Glutamatergic neuron (in vitro differentiated cells): ENCODE results near the gene PMP22. TPM values are rescaled to one million over a fixed set of nuclear protein-coding genes. Genes with fewer than 3 reads are reported as not detected.

ENCODE experiments used
- DNase-seq: peaks from one replicate; pipeline ENCODE4 v3.0.0; 2022
- H3K27ac Mint-ChIP-seq: one replicate; pipeline ENCODE4 v1.8.0; 2020; ENCODE audit warnings: mild to moderate bottlenecking, mixed read lengths, inconsistent platforms; ENCODE audit not compliant: unreplicated experiment
- H3K27me3 Mint-ChIP-seq: one replicate; pipeline ENCODE4 v1.8.0; 2020; ENCODE audit warnings: mild to moderate bottlenecking, moderate library complexity, mixed read lengths, inconsistent platforms; ENCODE audit not compliant: unreplicated experiment
- H3K36me3 Mint-ChIP-seq: one replicate; pipeline ENCODE4 v1.8.0; 2020; ENCODE audit warnings: mild to moderate bottlenecking, mixed read lengths, inconsistent platforms; ENCODE audit not compliant: unreplicated experiment
- H3K4me1 Mint-ChIP-seq: one replicate; pipeline ENCODE4 v1.8.0; 2020; ENCODE audit warnings: mild to moderate bottlenecking, low read depth, mixed read lengths, inconsistent platforms; ENCODE audit not compliant: unreplicated experiment
- H3K4me3 Mint-ChIP-seq: one replicate; pipeline ENCODE4 v1.8.0; 2020; ENCODE audit warnings: mild to moderate bottlenecking, mixed read lengths, inconsistent platforms; ENCODE audit not compliant: unreplicated experiment
- H3K9me3 Mint-ChIP-seq: one replicate; pipeline ENCODE4 v1.8.0; 2020; ENCODE audit warnings: mild to moderate bottlenecking, moderate library complexity, mixed read lengths, inconsistent platforms; ENCODE audit not compliant: unreplicated experiment
- CTCF ChIP-seq: fragments of 200-600 bp; sonication (generic); IDR thresholded peaks from one replicate; pipeline ENCODE4 v1.5.0; 2021; ENCODE audit not compliant: partially characterized antibody, unreplicated experiment
- total RNA-seq: library from RNA; stranded (reverse); fragmentation: NEBNext Ultra II Directional; extraction: Animal tissue kit (Norgen Biotek cat#: 25700); gene quantifications from one replicate; pipeline ENCODE4 v1.2.1, GENCODE V29; 2021; ENCODE audit not compliant: unreplicated experiment

Gene PMP22
- total RNA-seq, 1 donor from 2014 or later = 0.56 TPM

GRCh38 chr17:15278924-15279477, 13.9 kb upstream of the PMP22 start:
- no peaks in the 10 kb centered on the region for H3K27me3 Mint-ChIP-seq
- H3K36me3 Mint-ChIP-seq = peaks cover 5% of the 10 kb centered on the region
- no peaks in the 10 kb centered on the region for H3K4me1 Mint-ChIP-seq
- no peak overlapping the region for H3K4me3 Mint-ChIP-seq
- no peaks in the 10 kb centered on the region for H3K9me3 Mint-ChIP-seq
- no peak for TF ChIP-seq CTCF
- H3K27ac Mint-ChIP-seq = no peak overlapping the region
- no peak for DNase-seq

- no peak for DNase-seq
- H3K9me3 Mint-ChIP-seq = no peaks in the 10 kb centered on the region
- no peaks in the 10 kb centered on the region for H3K27me3 Mint-ChIP-seq
- peaks cover 5% of the 10 kb centered on the region for H3K36me3 Mint-ChIP-seq
- H3K4me3 Mint-ChIP-seq = no peak overlapping the region
- TF ChIP-seq CTCF = no peak
- no peaks in the 10 kb centered on the region for H3K4me1 Mint-ChIP-seq
- no peak overlapping the region for H3K27ac Mint-ChIP-seq
Measured at GRCh38 chr17:15278380-15278779, 13.3 kb upstream of the PMP22 start.

GRCh38 chr17:15274017-15274416, 8.9 kb upstream of the PMP22 start:
- no peaks in the 10 kb centered on the region for H3K9me3 Mint-ChIP-seq
- TF ChIP-seq CTCF = no peak
- no peak for DNase-seq
- H3K36me3 Mint-ChIP-seq = no peaks in the 10 kb centered on the region
- no peak overlapping the region for H3K27ac Mint-ChIP-seq
- H3K27me3 Mint-ChIP-seq = no peaks in the 10 kb centered on the region
- no peaks in the 10 kb centered on the region for H3K4me1 Mint-ChIP-seq
- no peak overlapping the region for H3K4me3 Mint-ChIP-seq

- H3K27me3 Mint-ChIP-seq = no peaks in the 10 kb centered on the region
- no peaks in the 10 kb centered on the region for H3K36me3 Mint-ChIP-seq
- no peaks in the 10 kb centered on the region for H3K9me3 Mint-ChIP-seq
- no peaks in the 10 kb centered on the region for H3K4me1 Mint-ChIP-seq
- H3K4me3 Mint-ChIP-seq = no peak overlapping the region
- no peak overlapping the region for H3K27ac Mint-ChIP-seq
- no peak for TF ChIP-seq CTCF
- DNase-seq = no peak
Measured at GRCh38 chr17:15273141-15273793, 8.1 kb upstream of the PMP22 start.

GRCh38 chr17:15271741-15272140, 6.6 kb upstream of the PMP22 start:
- Mint-ChIP-seq H3K4me3 (no peak overlapping the region), H3K36me3 (no peaks in the 10 kb centered on the region), H3K4me1 (no peaks in the 10 kb centered on the region), H3K9me3 (no peaks in the 10 kb centered on the region), H3K27me3 (no peaks in the 10 kb centered on the region), H3K27ac (no peak overlapping the region)
- no peak for DNase-seq
- no peak for TF ChIP-seq CTCF
